ENCODE data around the gene TPMT.

TPMT gene

GRCh38 chr6:18117136-18117535 lies 37.7 kb downstream of the TPMT start:
- no peak for DNase-seq (ENCODE audit: low read depth in 2 of 2)

- no peak for DNase-seq (ENCODE audit: low read depth in 2 of 2)
These were observed 39.5 kb downstream of the TPMT start for GRCh38 chr6:18115356-18115755.

- no peak for DNase-seq (ENCODE audit: low read depth in 2 of 2)
These were observed 44.7 kb downstream of the TPMT start for GRCh38 chr6:18110162-18110561.

- no peak for DNase-seq (ENCODE audit: low read depth in 2 of 2)
These were observed 47.8 kb downstream of the TPMT start for GRCh38 chr6:18107061-18107460.

GRCh38 chr6:18102783-18103509 lies 51.9 kb downstream of the TPMT start:
- no peak for DNase-seq (ENCODE audit: low read depth in 2 of 2)

- no peak for DNase-seq (ENCODE audit: low read depth in 2 of 2)
These were observed 53.0 kb downstream of the TPMT start for GRCh38 chr6:18101873-18102272.

- no peak for DNase-seq (ENCODE audit: low read depth in 2 of 2)
These were observed 53.6 kb downstream of the TPMT start for GRCh38 chr6:18101271-18101670.

- DNase-seq (ENCODE audit: low read depth in 2 of 2), result no peak
These were observed 54.6 kb downstream of the TPMT start for GRCh38 chr6:18100296-18100695.

- DNase-seq (ENCODE audit: low read depth in 2 of 2), result no peak
These were observed 55.4 kb downstream of the TPMT start for GRCh38 chr6:18099511-18099910.

GRCh38 chr6:18096423-18096822 lies 58.5 kb downstream of the TPMT start:
- no peak for DNase-seq (ENCODE audit: low read depth in 2 of 2)

GRCh38 chr6:18091382-18091781 lies 63.5 kb downstream of the TPMT start:
- no peak for DNase-seq (ENCODE audit: low read depth in 2 of 2)

- no peak for DNase-seq (ENCODE audit: low read depth in 2 of 2)
These were observed 64.5 kb downstream of the TPMT start for GRCh38 chr6:18090349-18090786.

- no peak for DNase-seq (ENCODE audit: low read depth in 2 of 2)
These were observed 66.2 kb downstream of the TPMT start for GRCh38 chr6:18088419-18089296.

- DNase-seq (ENCODE audit: low read depth in 2 of 2), result no peak
These were observed 67.3 kb downstream of the TPMT start for GRCh38 chr6:18087396-18088165.

- DNase-seq (ENCODE audit: low read depth in 2 of 2), result no peak
These were observed 73.7 kb downstream of the TPMT start for GRCh38 chr6:18081025-18081668.

- no peak for DNase-seq (ENCODE audit: low read depth in 2 of 2)
These were observed 74.3 kb downstream of the TPMT start for GRCh38 chr6:18080544-18080943.

GRCh38 chr6:18078866-18079265 lies 76.0 kb downstream of the TPMT start:
- no peak for DNase-seq (ENCODE audit: low read depth in 2 of 2)
